PFSK-1 (cell line): ENCODE measurements around the gene ACOT7.

Source experiments
- FOXP2 ChIP-seq: optimal IDR thresholded peaks from 2 replicates; pipeline ENCODE3; 2011; ENCODE audit warnings: borderline replicate concordance, control low read depth, inconsistent platforms; ENCODE audit not compliant: insufficient read depth; ENCODE audit errors: extremely low read length, extremely low read depth
- POLR2AphosphoS5 ChIP-seq: IDR thresholded peaks from 2 replicates; pipeline ENCODE4 v1.6.1; 2012; ENCODE audit warnings: low read depth, mild to moderate bottlenecking, control low read depth, low read length, moderate library complexity
- SIN3A ChIP-seq: IDR thresholded peaks from 2 replicates; pipeline ENCODE4 v1.6.1; 2012; ENCODE audit warnings: mild to moderate bottlenecking, low read length, moderate library complexity, borderline replicate concordance; ENCODE audit not compliant: insufficient read depth
- TAF1 ChIP-seq: IDR thresholded peaks from 2 replicates; pipeline ENCODE4 v1.6.1; 2012; ENCODE audit warnings: low read length, control low read depth, borderline replicate concordance; ENCODE audit not compliant: insufficient read depth
- TF ChIP-seq, protein P1 (sequence below), 2 experiments: IDR thresholded peaks; 2 replicates each; pipeline versions ENCODE4 v1.6.1 to v1.8.0; 2011 to 2012; ENCODE audit warnings: low read depth in 2 of 2, low read length in 2 of 2, control low read depth in 1 of 2, inconsistent platforms in 1 of 2, mild to moderate bottlenecking in 1 of 2, moderate library complexity in 1 of 2; ENCODE audit not compliant: insufficient read depth in 1 of 2

Gene ACOT7

DNA sequence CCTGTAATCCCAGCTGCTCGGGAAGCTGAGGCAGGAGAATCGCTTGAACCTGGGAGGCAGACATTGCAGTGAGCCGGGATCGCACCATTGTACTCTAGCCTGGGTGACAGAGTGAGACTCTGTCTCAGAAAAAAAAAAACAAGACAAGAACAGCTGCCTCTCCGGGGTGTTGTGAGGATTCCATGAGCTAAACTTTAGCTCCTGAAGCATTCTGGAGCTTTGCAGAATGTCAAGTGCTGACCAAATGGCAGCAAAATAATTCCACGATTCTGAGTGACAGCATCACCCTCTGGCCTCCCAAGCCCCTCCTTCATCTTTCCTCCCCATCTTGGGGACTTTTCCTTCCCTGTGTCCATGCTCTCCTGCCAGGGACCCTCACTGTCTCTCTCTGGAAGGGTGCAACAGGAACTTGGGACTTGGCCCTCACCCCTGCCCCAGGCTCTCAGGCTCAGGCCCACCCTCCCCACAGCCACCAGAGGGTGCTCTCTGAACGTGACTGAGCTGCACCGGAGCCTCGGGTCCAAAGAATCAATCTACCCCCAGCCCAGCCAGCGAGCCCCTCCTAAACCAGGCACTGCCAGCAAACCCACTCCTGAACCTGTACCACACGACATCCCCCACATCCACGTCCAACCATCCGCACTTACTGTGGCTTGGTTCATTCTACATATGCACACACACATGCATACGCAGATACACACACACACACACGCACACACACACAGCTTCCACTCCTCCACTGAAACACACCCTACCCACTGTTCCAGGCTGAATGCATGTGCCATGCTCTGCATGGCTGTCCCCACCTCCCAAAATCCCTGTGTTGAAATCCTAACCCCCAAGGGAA lies 45.7 kb downstream of the ACOT7 start:
- TF ChIP-seq POLR2AphosphoS5 (no peak), TAF1 (no peak), FOXP2 (no peak), SIN3A (no peak)
- TF ChIP-seq, protein P1, sequence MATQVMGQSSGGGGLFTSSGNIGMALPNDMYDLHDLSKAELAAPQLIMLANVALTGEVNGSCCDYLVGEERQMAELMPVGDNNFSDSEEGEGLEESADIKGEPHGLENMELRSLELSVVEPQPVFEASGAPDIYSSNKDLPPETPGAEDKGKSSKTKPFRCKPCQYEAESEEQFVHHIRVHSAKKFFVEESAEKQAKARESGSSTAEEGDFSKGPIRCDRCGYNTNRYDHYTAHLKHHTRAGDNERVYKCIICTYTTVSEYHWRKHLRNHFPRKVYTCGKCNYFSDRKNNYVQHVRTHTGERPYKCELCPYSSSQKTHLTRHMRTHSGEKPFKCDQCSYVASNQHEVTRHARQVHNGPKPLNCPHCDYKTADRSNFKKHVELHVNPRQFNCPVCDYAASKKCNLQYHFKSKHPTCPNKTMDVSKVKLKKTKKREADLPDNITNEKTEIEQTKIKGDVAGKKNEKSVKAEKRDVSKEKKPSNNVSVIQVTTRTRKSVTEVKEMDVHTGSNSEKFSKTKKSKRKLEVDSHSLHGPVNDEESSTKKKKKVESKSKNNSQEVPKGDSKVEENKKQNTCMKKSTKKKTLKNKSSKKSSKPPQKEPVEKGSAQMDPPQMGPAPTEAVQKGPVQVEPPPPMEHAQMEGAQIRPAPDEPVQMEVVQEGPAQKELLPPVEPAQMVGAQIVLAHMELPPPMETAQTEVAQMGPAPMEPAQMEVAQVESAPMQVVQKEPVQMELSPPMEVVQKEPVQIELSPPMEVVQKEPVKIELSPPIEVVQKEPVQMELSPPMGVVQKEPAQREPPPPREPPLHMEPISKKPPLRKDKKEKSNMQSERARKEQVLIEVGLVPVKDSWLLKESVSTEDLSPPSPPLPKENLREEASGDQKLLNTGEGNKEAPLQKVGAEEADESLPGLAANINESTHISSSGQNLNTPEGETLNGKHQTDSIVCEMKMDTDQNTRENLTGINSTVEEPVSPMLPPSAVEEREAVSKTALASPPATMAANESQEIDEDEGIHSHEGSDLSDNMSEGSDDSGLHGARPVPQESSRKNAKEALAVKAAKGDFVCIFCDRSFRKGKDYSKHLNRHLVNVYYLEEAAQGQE (IDR thresholded peaks at IDR 0.05; ENCODE audit: insufficient read depth in 1 of 2, low read depth in 2 of 2, low read length in 2 of 2), result no peak

DNA sequence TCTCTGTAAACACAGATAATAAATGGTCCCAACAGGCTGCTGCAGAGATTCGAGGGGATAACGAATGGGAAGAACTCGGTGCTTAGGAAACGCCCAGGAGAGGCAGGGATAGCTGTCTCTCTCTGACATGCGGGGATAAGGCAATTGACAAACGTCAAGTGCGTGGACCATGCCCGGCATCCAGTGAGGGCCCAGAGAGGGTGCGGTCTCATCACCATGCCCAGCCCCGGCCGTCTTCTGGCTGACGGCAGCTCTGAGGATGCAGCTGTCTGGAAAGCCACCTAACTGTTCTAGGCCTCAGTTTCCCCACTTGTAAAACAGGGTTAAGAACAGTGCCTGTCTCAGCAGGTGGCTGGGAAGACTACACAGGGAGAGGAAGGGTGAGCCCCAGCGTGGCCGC lies 48.1 kb downstream of the ACOT7 start:
- no peak for TF ChIP-seq TAF1
- TF ChIP-seq POLR2AphosphoS5, result no peak
- TF ChIP-seq SIN3A, result no peak
- TF ChIP-seq, protein P1 (IDR thresholded peaks at IDR 0.05; ENCODE audit: insufficient read depth in 1 of 2, low read depth in 2 of 2, low read length in 2 of 2), result no peak
- TF ChIP-seq FOXP2, result no peak

DNA sequence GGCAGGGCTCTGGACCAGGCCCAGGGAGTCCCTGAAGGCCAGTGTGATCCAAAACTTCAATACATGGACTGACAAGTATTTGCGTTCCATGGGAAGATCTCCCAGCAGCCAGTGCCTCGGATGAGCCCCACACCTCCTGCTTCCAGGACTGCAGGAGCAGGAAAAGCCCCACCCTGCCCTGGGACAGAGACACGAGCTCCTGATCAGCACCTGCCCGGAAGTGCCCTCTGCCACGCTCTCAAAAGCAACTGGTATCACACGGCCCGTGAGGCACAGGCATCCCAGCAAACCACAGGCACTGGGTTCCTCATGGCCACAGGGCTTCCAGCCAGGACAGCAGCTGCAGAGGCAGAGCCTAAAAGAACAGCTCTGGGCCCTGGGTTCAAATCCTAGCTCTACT lies 48.6 kb downstream of the ACOT7 start:
- TF ChIP-seq POLR2AphosphoS5 (no peak), SIN3A (no peak), FOXP2 (no peak), TAF1 (no peak)
- TF ChIP-seq, protein P1 (IDR thresholded peaks at IDR 0.05; ENCODE audit: insufficient read depth in 1 of 2, low read depth in 2 of 2, low read length in 2 of 2), result no peak

DNA sequence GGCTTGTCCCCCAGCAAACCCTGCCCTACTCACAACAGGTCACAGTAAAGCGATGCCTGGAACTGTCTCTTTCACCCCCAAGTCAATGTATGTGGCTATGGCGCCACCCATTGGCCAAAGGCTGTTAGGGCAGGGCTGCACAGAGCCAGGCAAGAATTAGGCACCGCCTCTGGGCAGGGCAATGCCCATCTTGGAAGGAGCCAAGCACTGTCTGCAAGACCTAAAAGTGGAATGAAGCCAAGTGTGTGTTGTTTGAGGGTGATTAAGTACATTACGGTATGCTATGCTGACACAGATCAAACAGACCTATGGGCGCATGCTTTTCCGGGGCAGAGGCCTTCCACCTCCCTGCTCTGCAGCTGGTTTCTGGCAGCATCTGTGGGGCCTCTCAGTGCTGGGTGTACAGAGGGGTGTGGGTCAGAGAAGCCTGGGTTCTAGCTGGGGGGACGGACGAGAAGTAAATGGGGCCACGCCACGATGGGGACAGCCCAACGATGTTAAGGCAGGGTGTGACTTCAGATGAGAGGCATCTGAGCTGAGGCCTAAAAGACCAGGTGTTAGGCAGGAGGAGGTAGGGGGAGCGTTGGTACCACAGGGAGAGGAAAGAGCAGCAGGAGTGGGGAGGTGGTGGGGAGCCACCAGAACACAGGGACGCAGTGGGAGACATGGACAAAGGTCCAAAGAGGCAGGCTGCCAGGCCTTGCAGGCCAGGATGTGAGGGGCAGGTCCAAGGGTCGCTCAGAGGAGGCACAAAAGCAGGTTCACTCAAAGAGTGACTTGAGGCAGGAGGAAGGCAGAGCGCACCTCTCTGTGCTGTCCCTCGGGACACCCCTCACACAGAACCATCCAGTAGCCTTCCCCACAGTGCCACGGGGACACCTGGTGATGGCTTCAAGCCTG lies 49.8 kb downstream of the ACOT7 start:
- TF ChIP-seq, protein P1 (IDR thresholded peaks at IDR 0.05; ENCODE audit: insufficient read depth in 1 of 2, low read depth in 2 of 2, low read length in 2 of 2), result 0 out of 4 replicates have a peak, but pooled peaks of 1 of the 2 experiments have one; percentile 29
- TF ChIP-seq FOXP2 (peak; percentile 44), TAF1 (no peak)
